Measurements from ENCODE around the gene SPTLC2. TPM values are rescaled to one million over a fixed set of nuclear protein-coding genes. Genes with fewer than 3 reads are reported as not detected.

The SPTLC2 gene
- total RNA-seq (2021; ENCODE audit: unreplicated experiment) (44.7 TPM), Bru-seq, nascent RNA (percentile 79 among the genes with signal in this experiment), BruChase-seq, experiment 1, labeled RNA remaining after a 6-hour chase (percentile 88 among the genes with signal in this experiment), BruChase-seq, experiment 2, labeled RNA remaining after a 2-hour chase (percentile 79 among the genes with signal in this experiment)
- 17.3 and 17.7 TPM in 2 replicates for polyA plus RNA-seq (2012)
- long read RNA-seq, full-length matches to known transcripts: 39 of 54 reads
- long read RNA-seq, partial matches to known transcripts: 2 of 54 reads
- long read RNA-seq, other reads (novel, unspliced or antisense): 13 of 54 reads

- H3K4me1 ChIP-seq (ENCODE audit: control insufficient read depth in 1 of 2, insufficient read depth in 2 of 2, low read length in 2 of 2): peaks cover 8 to 39% of the 10 kb centered on the region in 2 experiments
- POLR2A ChIA-PET: no interaction called here
- ATAC-seq (peak; percentile 97), DNase-seq (ENCODE audit: low read depth, low spot score) (peak; percentile 99)
- peak within 1 kb of the TSS; percentile 73 to 89 for H3K4me3 ChIP-seq (replicated peaks in 1 of 2; ENCODE audit: low read depth in 1 of 2, low read length in 2 of 2)
- H2AFZ ChIP-seq (ENCODE audit: low read depth, low read length, poor library complexity, severe bottlenecking): peak within 1 kb of the TSS; percentile 44
- H3K9me2 ChIP-seq (ENCODE audit: insufficient read depth): no peaks in the 10 kb centered on the region
- H3K27me3 ChIP-seq (ENCODE audit: insufficient read depth, low read length): no peaks in the 10 kb centered on the region
- RAD21 ChIA-PET (ENCODE audit: low non-redundant PET in 1 of 2, low total read pairs in 2 of 2, uncharacterized antibody in 2 of 2, unreplicated experiment in 2 of 2): no interaction called here
- intact Hi-C loops (cut with micrococcal nuclease): loop anchor here (1.0 kb wide), 1 partner anchor 157 kb away; no protein-coding TSS in a partner anchor
- TF ChIP-seq ATF3 (IDR thresholded peaks at IDR 0.05): no peak
- TF ChIP-seq MAX (IDR thresholded peaks at IDR 0.05): peak; percentile 87
- TF ChIP-seq ELF1 (IDR thresholded peaks at IDR 0.05; ENCODE audit: borderline replicate concordance, low read depth): peak; percentile 76
- no peak; the same call in 1 of the 2 replicates for TF ChIP-seq ZFX (IDR thresholded peaks at IDR 0.05)
- TF ChIP-seq TCF7L2 (IDR thresholded peaks at IDR 0.05; ENCODE audit: borderline replicate concordance, extremely low read depth, insufficient read depth, insufficient read length): no peak
- TF ChIP-seq EGR1 (IDR thresholded peaks at IDR 0.05; ENCODE audit: low read depth): peak; percentile 38; the same call in 1 of the 2 replicates
- TF ChIP-seq SP1 (IDR thresholded peaks at IDR 0.05; ENCODE audit: low read depth): peak; percentile 98
- no peak for TF ChIP-seq RAD21 (IDR thresholded peaks at IDR 0.05; ENCODE audit: low read depth)
- TF ChIP-seq SRF (IDR thresholded peaks at IDR 0.05; ENCODE audit: low read depth): no peak
- TF ChIP-seq POLR2A (IDR thresholded peaks at IDR 0.05; ENCODE audit: borderline replicate concordance, extremely low read depth, insufficient read depth, insufficient read length): peak; percentile 72
- peak in 1 of 3 experiments; percentile 11; a peak in 1 of 6 replicates for TF ChIP-seq CTCF (IDR thresholded peaks at IDR 0.05 in 2 of 3, conservative IDR thresholded peaks at IDR 0.05 in 1 of 3; ENCODE audit: borderline replicate concordance in 1 of 3, insufficient read depth in 1 of 3, low read depth in 2 of 3, low read length in 2 of 3)
- peak; percentile 70 for TF ChIP-seq YY1 (IDR thresholded peaks at IDR 0.05; ENCODE audit: extremely low read depth, insufficient replicate concordance, low read depth, low read length)
- peak; percentile 71 for TF ChIP-seq POLR2AphosphoS5 (IDR thresholded peaks at IDR 0.05; ENCODE audit: low read depth, low read length)
- peak; percentile 48; the same call in 1 of the 2 replicates for TF ChIP-seq SIN3A (IDR thresholded peaks at IDR 0.05; ENCODE audit: low read depth)
- H3K9ac ChIP-seq (ENCODE audit: low read length): peak within 1 kb of the TSS; percentile 85
- peak within 1 kb of the TSS; percentile 79 for H3K27ac ChIP-seq (ENCODE audit: low read depth, low read length)
- no peaks in the 10 kb centered on the region for H3K9me3 ChIP-seq (ENCODE audit: control insufficient read depth in 1 of 2, insufficient read depth in 1 of 2, low read depth in 1 of 2, low read length in 2 of 2)
- H3K4me2 ChIP-seq (ENCODE audit: low read length): peak within 1 kb of the TSS; percentile 77
- H3K36me3 ChIP-seq (ENCODE audit: control insufficient read depth in 1 of 2, insufficient read depth in 2 of 2, low read length in 2 of 2): no peaks in the 10 kb centered on the region
- H4K20me1 ChIP-seq (ENCODE audit: insufficient read depth): no peaks in the 10 kb centered on the region
- no TSS peak for BruUV-seq (replicated peaks)
- H3K79me2 ChIP-seq (ENCODE audit: insufficient read depth, low read length): peaks cover 43% of the 10 kb centered on the region
- CTCF ChIA-PET: no interaction called here
These were observed at the start of gene SPTLC2 for GRCh38 chr14:77616454-77617229. Gene SPTLC2, minus strand, starts transcription at chr14:77616637. Its CDS starts 58 bp downstream, at chr14:77616579.
